ENCODE data around the gene ZNF385C.
"Not testable (repeated sequence)": the region's sequence is repeated elsewhere in the genome, so short reads cannot be mapped to it uniquely, and the experiment has no call there.

GRCh38 chr17:42143138-42143537, 44.9 kb upstream of the ZNF385C start:
- TF ChIP-seq POLR2AphosphoS5 (IDR thresholded peaks at IDR 0.05; ENCODE audit: low read depth, low read length); POLR2A (IDR thresholded peaks at IDR 0.05; ENCODE audit: low read depth, low read length); TAF1 (IDR thresholded peaks at IDR 0.05; ENCODE audit: low read depth, low read length); SPI1 (IDR thresholded peaks at IDR 0.05; ENCODE audit: low read depth, low read length); PAX5 (IDR thresholded peaks at IDR 0.05; ENCODE audit: insufficient read depth, low read length, severe bottlenecking); POU2F2 (IDR thresholded peaks at IDR 0.05; ENCODE audit: low read depth, low read length): not testable (repeated sequence)

Data from GM12891 (cell line).